Fibroblast of mammary gland (primary cell): ENCODE data around the gene AGAP1.
A peak's percentile ranks its signal among the peaks of the same experiment; 100 is the strongest.

ENCODE experiments used
- DNase-seq: peaks from one replicate; pipeline ENCODE4 v3.0.0-alpha.2; 2010; ENCODE audit warnings: low read depth
- H3K4me3 ChIP-seq: 2 replicates; pipeline ENCODE4 v1.5.1; 2011; ENCODE audit warnings: low read depth, mild to moderate bottlenecking, low read length, moderate library complexity; ENCODE audit not compliant: control insufficient read depth
- TF ChIP-seq, protein P1 (sequence below): conservative IDR thresholded peaks from 2 replicates; pipeline ENCODE4 v1.5.1; 2011; ENCODE audit warnings: low read depth, low read length, inconsistent platforms; ENCODE audit not compliant: control insufficient read depth, insufficient read depth

AGAP1 gene

DNA sequence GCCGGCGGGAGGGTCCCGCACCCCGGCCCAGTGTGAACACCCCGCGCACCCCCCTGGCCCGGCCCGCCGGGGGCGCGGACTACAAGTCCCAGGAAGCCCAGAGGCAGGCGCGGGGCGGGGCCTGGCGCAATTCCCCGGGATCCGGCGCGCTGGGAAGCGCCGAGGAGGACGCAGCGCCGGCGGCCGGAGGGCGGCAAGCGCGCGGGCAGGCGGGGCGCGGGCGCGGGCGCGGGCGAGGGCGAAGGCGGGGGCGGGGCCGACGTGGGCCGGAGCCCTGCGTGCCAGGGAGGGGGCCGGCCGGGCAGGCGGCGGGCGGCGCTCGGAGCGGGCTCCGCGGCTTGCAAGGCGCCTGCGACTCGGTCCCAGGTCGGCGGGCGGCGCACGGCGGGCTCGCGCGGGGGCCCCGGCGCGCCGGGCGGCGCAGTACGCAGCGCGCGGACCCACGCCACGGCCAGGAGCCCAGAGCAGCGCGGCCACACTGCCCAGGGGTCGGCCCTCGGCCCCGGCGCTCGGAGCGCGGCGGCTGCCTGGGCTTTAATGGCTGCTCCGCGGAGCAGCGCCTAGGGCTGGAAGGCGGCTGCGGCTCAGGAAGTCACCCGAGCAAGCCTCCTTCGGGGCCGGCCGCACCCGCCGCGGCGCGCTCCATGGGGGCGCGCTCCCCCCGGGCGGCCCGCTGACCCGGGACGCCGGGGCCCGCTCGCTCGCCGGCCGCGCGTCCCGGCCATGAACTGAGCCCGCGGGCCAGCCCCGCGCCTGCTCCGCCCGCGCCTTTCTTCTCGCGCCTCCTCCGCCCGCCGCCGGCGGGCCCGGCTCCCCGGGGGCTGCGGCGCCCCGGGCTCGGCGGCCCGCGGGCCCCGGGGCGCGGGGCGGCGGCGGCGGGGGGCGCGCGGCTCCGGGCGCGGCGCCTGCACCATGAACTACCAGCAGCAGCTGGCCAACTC, at the start of gene AGAP1:
Gene AGAP1 (plus strand): TSS at position 269 of the 941 bp plus-strand sequence.
- peak within 1 kb of the TSS; percentile 57 for H3K4me3 ChIP-seq
- peak; percentile 79 for DNase-seq
- TF ChIP-seq, protein P1, sequence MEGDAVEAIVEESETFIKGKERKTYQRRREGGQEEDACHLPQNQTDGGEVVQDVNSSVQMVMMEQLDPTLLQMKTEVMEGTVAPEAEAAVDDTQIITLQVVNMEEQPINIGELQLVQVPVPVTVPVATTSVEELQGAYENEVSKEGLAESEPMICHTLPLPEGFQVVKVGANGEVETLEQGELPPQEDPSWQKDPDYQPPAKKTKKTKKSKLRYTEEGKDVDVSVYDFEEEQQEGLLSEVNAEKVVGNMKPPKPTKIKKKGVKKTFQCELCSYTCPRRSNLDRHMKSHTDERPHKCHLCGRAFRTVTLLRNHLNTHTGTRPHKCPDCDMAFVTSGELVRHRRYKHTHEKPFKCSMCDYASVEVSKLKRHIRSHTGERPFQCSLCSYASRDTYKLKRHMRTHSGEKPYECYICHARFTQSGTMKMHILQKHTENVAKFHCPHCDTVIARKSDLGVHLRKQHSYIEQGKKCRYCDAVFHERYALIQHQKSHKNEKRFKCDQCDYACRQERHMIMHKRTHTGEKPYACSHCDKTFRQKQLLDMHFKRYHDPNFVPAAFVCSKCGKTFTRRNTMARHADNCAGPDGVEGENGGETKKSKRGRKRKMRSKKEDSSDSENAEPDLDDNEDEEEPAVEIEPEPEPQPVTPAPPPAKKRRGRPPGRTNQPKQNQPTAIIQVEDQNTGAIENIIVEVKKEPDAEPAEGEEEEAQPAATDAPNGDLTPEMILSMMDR: no peak

DNA sequence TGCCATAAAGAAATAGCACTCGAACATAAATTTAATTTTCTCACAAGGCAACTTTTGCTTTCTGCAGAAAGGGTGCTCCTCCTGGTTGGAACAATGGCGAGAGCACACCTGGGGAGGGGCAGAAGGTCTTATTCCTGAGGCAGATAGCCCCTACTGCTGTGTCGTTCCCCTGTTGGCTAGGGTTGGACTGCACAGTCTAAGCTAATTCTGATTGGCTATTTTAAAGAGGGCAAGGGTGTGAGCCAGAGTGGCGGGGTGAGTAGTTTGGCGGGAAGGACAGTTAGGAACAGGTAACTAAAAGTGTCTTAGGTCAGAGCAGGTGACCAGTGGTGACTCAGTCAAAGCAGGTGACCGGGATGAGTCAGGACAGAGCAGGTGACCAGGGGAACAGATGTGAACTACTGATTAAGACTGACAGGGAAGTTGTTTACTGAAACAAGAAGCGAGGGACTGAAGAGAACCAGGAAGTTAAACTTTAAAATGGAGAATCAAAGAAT, 49.7 kb upstream of the AGAP1 start:
- TF ChIP-seq, protein P1: no peak
- no peak overlapping the region for H3K4me3 ChIP-seq
- DNase-seq: no peak

GRCh38 chr2:235445116-235445515, 48.7 kb upstream of the AGAP1 start:
- TF ChIP-seq, protein P1: no peak
- H3K4me3 ChIP-seq: no peak overlapping the region
- DNase-seq: no peak

DNA sequence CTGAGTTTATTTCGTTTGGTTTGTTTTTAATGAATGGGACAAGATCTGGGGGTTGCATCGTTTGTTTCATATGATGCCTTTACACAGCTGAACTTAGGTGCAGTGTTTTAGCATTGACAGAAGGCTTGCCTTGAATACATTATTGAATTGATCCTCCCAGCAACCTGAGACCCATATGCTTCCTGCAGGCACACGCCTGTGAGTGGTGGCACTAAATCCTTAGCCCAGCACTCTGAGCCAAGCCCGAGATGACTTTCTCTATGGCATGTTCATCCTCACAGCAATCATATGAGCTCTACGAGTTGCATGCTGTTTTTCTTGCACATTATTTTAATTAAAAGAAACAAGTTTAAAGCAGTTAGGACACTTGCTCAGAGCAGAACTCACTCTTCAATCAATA, 47.8 kb upstream of the AGAP1 start:
- H3K4me3 ChIP-seq: no peak overlapping the region
- no peak for DNase-seq
- TF ChIP-seq, protein P1: no peak

DNA sequence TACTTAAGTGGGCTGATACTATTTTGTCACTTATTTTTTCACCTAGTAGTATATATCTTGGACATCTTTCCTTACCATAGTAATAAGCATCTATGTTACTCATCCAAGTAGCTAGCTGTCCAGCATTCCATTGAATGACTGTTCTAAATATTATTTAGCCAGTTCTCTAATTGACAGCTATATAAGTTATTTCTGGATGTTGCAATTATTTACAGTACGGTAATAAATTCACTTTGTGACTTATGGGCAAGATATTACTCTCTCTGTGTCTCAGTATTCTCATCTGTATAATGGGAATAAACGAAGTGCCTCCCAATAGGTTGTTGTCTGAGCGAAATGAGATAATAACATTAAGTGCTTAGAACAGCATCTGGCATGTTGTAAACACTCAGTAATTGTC, 46.6 kb upstream of the AGAP1 start:
- TF ChIP-seq, protein P1: no peak
- DNase-seq: peak; percentile 24
- H3K4me3 ChIP-seq: no peak overlapping the region

- H3K4me3 ChIP-seq: no peak overlapping the region
- no peak for DNase-seq
- TF ChIP-seq, protein P1: no peak
These were observed 44.3 kb upstream of the AGAP1 start for GRCh38 chr2:235449568-235449967.
